ENCODE results near the gene LMAN1.

Gene LMAN1, protein sequence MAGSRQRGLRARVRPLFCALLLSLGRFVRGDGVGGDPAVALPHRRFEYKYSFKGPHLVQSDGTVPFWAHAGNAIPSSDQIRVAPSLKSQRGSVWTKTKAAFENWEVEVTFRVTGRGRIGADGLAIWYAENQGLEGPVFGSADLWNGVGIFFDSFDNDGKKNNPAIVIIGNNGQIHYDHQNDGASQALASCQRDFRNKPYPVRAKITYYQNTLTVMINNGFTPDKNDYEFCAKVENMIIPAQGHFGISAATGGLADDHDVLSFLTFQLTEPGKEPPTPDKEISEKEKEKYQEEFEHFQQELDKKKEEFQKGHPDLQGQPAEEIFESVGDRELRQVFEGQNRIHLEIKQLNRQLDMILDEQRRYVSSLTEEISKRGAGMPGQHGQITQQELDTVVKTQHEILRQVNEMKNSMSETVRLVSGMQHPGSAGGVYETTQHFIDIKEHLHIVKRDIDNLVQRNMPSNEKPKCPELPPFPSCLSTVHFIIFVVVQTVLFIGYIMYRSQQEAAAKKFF

DNA sequence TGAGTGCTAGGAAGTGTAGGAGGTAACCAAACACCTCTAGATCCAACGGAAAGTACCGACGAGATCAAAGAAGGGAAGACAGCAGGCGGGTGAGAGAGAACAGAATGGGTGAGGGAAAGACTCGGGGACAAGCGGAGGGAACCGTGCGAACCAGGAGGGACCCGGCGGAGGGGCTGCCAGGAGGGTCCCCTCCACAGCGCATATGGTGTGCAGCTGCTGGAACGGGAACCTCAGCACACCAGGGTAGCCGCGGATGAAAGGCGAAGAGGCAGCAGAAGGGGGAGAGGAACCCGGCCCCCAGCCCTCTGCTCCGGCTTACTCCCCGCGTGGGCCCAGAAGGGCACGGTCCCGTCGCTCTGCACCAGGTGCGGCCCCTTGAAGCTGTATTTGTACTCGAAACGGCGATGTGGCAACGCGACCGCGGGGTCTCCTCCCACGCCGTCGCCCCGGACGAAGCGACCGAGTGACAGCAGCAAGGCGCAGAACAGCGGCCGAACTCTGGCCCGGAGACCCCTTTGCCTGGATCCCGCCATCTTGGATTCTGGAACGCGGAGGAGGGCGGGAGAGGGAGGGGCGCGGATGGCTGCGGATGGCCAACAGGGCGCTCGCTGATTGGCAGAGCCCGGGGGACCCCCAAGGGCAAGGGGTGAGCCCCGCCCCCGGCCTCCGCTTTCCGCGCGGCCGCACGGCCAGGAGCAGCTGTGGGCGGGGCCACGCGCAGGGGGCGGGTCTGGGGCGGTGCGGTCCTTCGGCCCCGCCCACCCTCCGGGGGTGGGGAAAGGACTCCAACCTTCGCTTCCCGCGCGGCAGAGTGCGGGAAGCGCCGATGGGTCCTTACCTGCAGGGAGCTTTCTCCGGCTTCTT is at the start of gene LMAN1:
Gene LMAN1 (minus strand): TSS at position 554 of the 864 bp plus-strand sequence. CDS start 21 bp downstream, at position 533.
- DNase-seq (ENCODE audit: low read depth), result peak; percentile 88

DNA sequence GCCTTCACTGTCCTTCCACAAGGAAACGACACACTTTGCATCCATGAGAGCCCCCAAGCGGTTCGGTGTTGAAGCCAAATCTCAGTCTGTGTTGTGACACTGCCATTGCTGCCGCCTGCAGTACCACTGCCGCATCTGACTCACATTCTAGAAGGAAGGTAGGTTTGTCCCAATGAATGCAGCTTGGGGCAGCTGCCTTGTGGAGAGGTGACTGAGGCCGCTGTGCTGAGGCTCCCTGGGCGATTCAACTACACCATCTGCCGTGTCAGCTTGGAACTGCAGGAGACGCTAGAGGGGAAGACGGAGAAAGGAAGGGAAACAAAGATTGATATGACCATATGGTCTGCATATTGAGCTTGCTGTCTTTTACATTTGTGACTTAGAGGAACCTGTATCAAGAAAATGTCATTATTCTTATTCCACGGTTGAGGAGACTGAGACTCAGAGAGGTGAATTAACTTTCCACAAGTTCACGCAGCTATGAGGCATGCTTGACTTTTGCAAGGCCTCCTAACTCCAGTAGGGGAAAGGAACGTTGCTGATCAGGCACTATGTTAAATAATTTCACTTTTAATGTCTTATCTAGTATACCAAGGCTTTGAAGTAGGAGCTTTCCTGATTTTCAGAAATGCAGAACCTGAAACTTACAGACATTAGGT is 43.5 kb upstream of the LMAN1 start:
- DNase-seq (ENCODE audit: low read depth), result peak; percentile 43

DNA sequence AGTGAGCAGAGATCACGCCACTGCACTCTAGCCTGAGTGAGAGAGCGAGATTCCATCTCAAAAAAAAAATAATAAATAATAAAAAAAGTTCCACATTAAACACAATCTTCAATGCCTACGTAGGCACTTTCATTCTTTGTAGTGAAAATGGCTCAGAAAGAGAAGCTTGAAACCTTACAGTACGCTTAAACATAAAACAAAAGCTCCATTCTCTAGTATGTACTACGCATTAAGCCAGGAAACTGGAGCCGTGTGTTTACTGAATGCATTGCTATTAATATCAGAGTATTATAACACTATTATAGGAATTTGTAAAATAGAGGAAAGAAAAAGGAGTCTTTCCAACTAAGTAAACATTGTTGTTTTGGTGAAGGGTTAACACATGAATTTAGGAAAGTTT is 41.3 kb upstream of the LMAN1 start:
- no peak for DNase-seq (ENCODE audit: low read depth)

DNA sequence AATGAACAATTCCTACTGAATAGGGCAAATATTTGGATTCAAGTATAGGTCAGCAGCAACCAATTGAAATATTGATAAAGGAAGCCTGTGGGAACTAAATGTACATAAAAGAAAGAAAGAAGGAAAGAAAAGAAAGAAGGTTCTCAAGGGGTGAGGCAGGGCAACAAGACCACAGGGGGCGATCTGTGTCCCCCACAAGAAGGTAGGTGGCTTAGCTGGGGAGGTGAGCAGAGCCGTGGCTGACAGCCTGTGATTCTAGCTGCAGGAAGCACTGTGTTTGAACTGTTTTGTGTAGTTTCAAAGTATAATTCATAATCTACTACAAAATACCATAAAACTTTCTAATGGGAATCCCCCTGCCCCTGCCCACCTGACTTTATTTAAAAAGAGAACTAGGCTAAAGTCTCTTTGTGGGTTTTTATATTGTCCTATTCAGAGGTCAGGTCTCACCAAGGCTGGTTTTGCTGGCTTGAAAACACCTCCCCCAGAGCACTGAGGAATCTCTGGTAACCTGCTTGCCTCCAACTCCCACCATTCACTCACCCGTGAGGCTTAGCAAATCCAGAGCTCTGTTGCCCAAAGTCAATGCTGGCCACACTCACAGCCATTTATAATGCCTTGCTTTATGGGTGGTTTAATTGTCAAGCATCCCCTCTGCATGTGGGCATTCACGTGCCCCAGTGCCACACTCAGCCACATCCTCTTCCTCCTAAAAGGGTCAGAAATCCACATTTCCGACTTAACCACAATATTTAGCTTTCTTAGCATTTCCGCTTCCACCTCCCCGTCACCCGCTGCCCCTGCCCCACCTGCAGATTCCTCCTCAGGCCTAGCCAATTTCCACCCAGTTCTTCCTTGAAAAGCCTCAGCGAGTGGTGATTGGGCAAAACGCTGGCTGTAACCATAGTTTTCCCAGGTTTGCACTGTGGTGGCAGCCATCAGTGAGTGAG is 36.4 kb upstream of the LMAN1 start:
- DNase-seq (ENCODE audit: low read depth), result no peak

DNA sequence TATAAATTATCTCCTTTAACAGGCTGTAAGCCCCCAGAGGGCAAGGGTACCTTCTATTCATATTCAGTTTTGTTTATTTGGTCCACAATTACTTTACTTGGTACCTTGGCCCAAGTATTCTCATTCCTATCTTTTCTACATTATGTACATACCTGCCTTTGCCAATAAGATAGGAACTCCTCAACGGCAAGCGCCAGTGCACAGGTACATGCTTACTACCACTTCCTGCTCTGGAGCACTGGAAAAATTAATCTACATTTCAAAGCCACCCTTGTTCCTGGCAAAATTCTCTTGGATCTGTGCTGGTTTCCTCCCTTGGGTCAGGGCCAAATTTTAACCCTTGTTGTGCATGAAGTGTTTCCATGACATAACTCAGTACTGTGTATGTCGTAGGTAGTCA is 34.3 kb upstream of the LMAN1 start:
- no peak for DNase-seq (ENCODE audit: low read depth)

DNA sequence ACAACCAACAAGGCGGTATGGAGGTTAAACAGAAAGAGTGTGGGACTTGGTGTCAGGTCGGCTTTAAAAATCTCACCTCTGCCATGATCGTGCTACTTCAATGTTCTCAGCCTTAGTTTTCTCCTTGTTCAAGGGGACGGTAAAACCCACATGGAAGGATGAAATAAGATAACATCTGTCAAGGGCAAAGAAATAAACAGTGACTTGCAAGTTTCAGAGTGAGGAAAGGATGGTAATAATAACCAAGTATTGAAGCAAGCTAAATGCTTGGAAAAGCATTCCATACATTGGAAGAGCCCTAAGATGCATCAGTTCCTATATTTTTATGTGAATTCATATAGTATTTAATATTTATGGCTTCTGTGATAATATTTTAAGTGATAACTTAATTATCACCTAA is 29.8 kb upstream of the LMAN1 start:
- DNase-seq (ENCODE audit: low read depth), result no peak

DNA sequence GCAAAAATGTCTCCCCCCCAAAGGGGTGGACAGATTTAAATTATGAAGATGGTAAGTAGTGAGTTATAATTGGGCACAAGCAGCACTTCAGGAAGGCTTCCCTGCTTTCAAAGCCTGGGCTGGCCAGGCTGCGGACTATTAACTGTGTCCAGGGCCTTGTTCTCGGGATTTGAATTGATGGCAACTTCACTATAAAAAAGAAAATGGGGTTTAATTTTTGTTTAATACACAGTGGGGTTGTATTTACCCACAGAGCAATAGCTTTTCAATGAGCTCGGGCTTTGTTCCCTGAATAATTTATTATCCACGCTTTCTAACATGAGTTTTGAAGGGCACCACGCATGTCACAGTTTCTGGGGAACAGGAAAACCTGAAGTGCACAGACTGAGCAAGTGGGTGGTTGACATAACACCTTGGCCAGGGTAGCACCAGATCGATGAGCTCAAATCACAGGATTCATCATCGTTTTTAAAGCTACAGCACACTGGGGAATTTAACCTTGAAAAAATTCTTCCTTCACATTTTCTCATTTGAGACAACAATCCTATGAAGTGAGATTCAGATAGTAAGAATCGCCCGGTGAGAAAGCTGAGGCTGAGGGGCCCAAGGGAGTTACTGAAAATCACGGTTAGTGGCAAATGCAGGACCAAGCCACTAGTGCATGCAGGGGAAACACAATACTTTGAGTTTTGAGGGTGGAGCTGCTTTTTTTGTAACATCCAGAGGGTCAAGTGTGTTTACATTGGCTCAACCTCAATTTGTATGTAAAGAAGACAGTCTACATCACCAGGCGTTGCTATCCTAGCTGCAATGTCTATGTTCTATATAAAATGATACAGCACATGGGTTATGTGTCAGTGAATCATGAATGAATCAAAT is 28.9 kb upstream of the LMAN1 start:
- DNase-seq (ENCODE audit: low read depth), result no peak

DNA sequence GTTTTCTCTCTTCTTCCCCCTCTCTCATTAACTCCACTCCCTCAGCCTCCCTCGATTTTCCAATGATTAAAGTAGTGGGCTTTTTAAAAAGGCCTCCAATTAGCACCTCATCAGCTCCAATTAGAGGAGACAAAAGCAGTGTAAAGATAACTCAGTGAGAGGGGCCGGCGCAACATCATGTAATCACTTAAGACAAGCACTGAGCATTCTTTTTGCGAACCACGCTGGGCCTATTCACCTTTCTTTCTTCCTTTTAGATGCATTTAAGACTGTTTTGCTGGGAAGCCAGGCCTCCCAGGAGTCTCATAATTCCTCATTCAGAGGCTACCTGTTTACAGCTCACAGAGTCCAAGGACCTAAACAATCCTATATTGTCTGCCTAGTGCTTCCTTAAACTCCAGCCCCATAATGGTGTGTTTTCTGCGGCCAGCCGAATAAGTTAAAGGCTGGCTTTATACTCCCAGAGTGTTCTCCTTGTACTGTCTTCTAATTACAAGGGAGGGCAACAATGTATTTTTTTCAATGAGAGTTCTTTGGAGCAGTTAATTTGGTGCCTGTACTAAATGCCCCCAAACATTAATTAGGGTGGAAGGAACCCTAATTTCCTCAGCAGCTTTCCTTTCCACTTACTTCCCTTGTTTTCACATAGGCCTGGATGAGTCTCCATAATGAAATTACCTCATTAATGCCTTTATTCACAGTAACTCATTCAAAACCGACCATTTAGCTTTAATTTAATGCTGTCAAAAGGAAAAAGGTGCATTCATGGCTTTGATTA is 28.0 kb upstream of the LMAN1 start:
- no peak for DNase-seq (ENCODE audit: low read depth)

DNA sequence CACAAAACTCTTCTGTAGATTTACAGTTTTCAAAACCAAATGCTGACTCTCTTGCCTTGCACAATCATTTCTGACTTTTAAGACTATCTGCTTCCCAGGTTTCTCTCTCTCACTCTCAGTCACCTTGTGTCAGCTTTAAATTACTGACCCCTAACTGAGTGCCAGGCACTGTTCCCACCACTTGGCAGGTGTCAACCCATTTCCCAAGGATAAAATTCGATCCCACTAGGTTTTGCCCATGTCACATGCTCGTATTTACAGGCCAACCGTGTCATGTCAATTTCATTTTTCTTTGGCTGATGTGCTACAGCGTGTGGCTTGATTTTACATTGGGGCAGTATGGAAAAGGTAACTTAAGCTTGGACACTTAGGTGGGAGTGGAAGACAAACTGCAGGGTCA is 26.1 kb upstream of the LMAN1 start:
- DNase-seq (ENCODE audit: low read depth), result no peak

DNA sequence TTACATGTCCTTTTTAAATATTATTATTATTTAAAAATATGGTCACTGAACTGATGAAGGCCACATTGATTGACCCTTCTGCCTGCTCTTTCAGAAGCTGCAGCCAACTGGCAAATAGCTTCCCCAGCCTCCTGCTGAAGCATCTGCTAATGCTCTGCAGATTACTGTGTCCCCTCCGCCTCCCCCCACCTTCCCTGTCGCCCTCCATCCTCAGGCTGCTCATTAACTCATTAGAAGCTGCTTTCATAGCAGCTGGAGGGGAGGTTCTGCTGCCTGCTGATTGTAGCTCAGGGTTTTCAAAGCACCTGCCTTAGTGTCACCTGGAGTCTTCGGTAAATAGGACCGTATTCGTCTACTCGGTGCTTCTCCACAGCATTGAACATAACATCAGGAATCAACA is 24.8 kb upstream of the LMAN1 start:
- no peak for DNase-seq (ENCODE audit: low read depth)

DNA sequence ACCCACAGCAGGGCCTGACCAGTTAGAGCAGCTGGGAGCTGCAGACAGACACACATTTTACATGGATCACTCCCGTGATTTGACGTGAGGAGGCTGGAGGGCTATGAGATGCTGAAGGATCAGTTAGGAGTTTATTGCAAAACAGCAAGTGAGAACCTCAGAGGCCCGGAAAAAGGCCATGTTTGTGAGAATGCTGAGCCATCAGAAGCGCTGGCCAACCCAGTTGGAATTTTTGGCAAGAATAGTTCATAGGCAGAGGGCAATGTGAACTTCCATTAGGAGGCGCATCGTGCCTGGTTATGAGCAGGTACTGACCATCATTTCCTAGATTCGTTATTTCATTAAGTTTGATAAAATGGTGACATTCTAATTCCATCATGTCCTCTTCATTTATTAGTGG is 23.3 kb upstream of the LMAN1 start:
- no peak for DNase-seq (ENCODE audit: low read depth)

DNA sequence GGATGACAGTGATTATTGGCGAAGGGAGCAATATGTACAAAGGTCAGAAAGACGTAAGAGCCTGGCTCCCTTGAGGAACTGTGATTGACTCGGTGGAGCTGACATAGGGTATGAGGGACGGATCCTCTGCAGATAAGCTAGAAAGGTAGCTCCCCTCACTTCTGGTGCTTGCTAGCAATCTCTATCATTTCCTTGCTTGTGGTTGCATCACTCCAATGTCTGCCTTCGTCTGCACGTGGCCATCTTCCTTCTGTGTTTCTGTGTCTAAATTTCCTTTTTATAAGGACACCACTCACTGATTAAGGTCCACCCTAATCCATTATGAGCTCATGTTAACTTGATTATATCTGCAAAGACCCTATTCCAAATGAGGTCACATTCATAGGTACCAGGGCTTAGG is 22.9 kb upstream of the LMAN1 start:
- DNase-seq (ENCODE audit: low read depth), result no peak

DNA sequence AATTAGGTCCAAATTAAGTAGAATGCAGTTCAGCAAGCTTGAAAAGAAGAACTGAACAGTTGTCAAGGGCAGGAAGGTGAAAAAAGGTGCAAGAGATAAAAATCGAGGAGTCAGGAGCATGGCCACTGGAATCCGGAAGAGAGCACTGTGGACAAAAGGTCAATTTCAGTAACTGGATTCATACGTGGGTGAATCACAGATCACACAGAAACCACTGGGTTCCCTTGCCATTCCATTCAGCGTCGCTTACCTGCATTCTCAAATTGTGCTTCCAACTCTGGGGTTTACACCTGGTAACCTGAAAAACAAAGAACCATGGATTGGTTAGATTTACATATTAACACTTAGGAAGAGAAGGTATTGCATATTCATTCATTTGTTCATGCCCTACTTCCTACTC is 21.6 kb upstream of the LMAN1 start:
- no peak for DNase-seq (ENCODE audit: low read depth)

DNA sequence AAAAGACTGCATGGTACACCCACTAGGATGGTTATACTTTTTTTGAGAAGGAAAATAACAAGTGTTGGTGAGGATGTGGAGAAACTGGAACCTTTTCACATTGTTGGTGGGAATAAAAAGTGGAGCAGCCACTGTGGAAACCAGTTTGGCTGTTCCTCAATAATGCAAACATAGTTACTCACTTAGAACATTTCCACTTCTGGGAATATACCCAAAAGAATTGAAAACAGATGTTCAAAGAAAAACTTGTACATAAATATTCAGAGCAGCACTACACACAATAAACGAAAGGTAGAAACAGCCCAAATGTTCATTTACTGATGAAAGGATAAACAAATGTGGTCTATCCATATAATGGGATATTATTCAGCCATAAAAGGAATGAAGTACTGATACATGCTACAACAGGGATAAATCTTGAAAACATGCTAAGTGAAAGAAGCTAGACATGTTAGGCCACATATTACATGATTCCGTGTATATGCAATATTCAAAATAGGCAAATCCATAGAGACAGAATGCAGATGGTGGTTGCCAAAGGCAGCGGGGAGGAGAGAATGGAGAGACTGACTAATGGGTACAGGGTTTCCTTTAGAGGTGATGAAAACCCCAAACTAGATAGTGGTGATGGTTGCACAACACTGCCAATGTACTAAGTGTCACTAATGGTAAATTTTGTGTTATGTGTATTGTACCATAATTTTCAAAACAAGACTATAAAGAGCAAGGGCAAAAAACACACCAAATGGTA is 20.9 kb upstream of the LMAN1 start:
- peak; percentile 35 for DNase-seq (ENCODE audit: low read depth)

DNA sequence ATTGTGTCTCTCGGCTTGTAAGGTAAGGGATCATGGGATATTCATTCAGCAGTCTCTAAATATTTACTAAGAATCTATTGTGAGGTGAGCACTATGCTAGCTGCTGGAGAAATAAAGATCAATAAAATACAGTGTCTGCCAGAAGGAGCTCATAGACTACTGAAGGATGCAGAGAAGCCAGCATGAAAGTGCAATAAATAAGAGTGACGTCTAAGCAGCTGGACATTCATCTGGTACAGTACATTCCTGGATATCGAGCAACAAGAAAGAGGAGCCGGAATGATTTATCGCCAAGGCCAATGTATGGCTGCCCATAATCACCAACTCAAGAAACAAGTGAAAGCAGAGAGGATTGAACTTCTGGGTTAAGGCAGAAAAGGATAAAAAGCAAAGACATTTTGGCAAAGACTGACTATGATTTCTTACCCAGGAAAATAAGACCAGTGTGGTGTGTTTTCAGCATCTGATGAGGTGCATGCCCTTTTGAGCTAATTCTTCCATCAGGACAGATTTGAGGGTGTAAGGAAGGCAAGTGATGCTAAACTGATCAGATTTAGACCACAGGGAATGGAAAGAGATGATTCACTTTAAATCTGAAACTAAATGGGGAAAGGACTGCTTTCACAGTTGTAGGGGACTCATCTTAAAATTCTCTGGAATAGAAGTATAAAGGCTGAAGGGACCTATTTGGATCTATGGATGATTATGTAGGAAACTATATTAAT is 18.7 kb upstream of the LMAN1 start:
- no peak for DNase-seq (ENCODE audit: low read depth)

DNA sequence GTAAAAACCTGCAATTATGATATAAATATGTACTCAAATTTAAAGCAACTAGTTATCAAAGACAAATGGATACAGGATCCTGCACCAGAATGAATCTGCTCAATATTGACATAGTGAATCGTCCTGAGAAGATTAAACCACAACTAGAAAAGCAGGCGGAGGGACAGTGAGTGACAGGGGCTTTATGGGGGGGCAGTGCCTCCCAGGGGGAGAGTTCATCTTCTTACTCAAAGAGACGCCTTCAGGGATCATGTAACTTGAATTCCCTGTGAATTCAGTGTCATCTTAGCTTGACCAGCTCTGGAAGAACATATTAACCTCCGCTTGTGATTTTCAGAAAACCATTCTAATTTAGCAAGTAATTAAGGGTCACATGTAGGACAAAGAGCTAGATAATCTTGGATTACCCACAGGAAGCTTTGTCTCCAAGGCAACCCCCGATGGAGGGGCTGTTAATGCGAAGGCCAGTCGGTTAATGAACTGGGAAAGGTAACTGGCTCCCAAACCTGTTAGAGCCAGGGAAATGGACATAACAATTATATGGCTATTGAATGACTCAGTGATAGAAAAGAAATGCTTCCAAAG is 17.4 kb upstream of the LMAN1 start:
- no peak for DNase-seq (ENCODE audit: low read depth)

DNA sequence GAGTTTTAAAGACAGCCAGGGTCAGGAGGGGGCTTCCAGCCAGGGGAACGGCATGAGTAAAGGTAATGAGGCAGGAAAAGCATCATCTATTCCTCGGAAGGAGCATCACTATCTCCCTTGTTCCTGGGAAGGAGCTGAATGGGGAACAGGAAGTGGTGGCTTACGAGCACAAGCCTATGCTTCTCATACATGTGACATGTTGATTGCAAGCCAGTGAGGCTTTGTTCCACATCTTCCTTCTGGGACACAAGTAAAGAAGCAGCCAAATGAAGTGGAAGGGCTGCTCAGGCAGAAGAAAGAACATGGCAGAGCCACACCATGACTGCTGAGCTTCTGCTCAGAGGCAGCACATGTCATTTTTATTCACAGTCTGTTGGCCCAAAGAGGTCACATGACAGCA is 15.1 kb upstream of the LMAN1 start:
- DNase-seq (ENCODE audit: low read depth), result no peak

DNA sequence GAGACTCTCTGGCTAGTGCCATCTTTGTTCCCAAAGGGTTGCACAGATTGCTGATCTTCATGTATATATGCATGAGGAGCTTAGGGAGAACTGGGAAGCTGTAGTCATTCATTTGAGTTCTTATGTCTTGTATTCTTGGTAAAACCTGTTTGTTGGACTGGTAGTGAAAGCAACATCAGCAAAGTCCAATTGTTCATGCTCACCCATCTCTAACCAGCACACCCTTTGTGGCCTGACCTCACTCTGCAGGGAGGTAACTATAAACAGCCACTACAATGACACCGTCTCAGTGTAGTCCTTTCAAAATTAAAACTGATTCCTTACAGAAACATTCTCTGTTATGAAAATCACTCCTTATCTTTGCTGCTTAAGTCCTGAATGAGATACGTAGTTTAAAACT is 13.9 kb upstream of the LMAN1 start:
- no peak for DNase-seq (ENCODE audit: low read depth)

Data from fibroblast of the conjunctiva (primary cell).